Body of pancreas (tissue), 4 donors: ENCODE data around the gene AHCYL2.

Experiments
- CTCF ChIP-seq, 7 experiments: fragments of 450-650 bp in 4 of 7; fragments of 200-600 bp in 3 of 7; sonication (generic) in 3 of 7; IDR thresholded peaks; one replicate each; pipeline ENCODE4 v1.5.1; 2016 to 2019; ENCODE audit warnings: antibody characterized with exemption in 7 of 7
- POLR2A ChIP-seq, 3 donors: fragments of 450-650 bp; IDR thresholded peaks; one replicate each; pipeline ENCODE4 v1.6.1; 2016; ENCODE audit warnings: antibody characterized with exemption in 3 of 3, mild to moderate bottlenecking in 2 of 3

GRCh38 chr7:129456421-129456820, 231.6 kb downstream of the AHCYL2 start:
- TF ChIP-seq CTCF (IDR thresholded peaks at IDR 0.05), result no peak
- no peak for TF ChIP-seq POLR2A (IDR thresholded peaks at IDR 0.05)
